Thoracic aorta endothelial cell (primary cell): ENCODE data around the gene CNR1. TPM values are rescaled to one million over a fixed set of nuclear protein-coding genes. Genes with fewer than 3 reads are reported as not detected.

ENCODE experiments used
- total RNA-seq: library from RNA; depleted of rRNA; stranded (reverse); fragments of >200 nt; gene quantifications from 2 replicates; pipeline ENCODE4 v1.2.3, GENCODE V29; 2012

Gene CNR1
- under 0.01 and 0.07 TPM in 2 replicates for total RNA-seq

GRCh38 chr6:88165844-88166492 lies at the start of gene CNR1:
Gene CNR1 (minus strand): TSS chr6:88166347. CDS start chr6:88145274, 21,073 bp downstream.

Other genes with a start within 250 kb of the CNR1 start
- gene SPACA1, start 118.5 kb downstream of the CNR1 start, total RNA-seq, result not detected in 2 replicates